Stomach (tissue), 9 donors: ENCODE measurements around the gene GET4. TPM values are rescaled to one million over a fixed set of nuclear protein-coding genes. Genes with fewer than 3 reads are reported as not detected.
A peak's percentile ranks its signal among the peaks of the same experiment; 100 is the strongest.

Experiments
- DNase-seq, 2 donors: peaks; one replicate each; pipeline versions ENCODE4 v3.0.0 to v3.0.0-alpha.2; 2013 to 2019
- H3K27ac ChIP-seq, 5 donors: fragments of 200-600 bp in 4 of 5; sonication (generic) in 4 of 5; one replicate each; pipeline ENCODE4 v1.5.1; 2013 to 2019; ENCODE audit warnings: mild to moderate bottlenecking in 1 of 5, moderate library complexity in 1 of 5
- H3K27me3 ChIP-seq, 3 donors: fragments of 200-600 bp; sonication (generic); one replicate each; pipeline ENCODE4 v1.5.1; 2017 to 2019; ENCODE audit warnings: mixed run types in 1 of 3
- H3K36me3 ChIP-seq, 4 donors: fragments of 200-600 bp; sonication (generic); 1 replicate in 3 of 4; 2 replicates in 1 of 4; pipeline ENCODE4 v1.5.1; 2016 to 2019
- H3K4me1 ChIP-seq, 4 donors: fragments of 200-600 bp; sonication (generic); one replicate each; pipeline ENCODE4 v1.5.1; 2016 to 2019
- H3K4me3 ChIP-seq, 4 donors: fragments of 200-600 bp; sonication (generic) in 3 of 4; one replicate each; pipeline ENCODE4 v1.5.1; 2016 to 2019; ENCODE audit warnings: mild to moderate bottlenecking in 1 of 4
- H3K9me3 ChIP-seq, 4 donors: fragments of 200-600 bp; sonication (generic); one replicate each; pipeline ENCODE4 v1.5.1; 2016 to 2019
- EP300 ChIP-seq: sonication (generic); formaldehyde crosslinking; IDR thresholded peaks from one replicate; pipeline ENCODE4 v1.6.1; 2017; ENCODE audit warnings: antibody characterized with exemption
- POLR2A ChIP-seq, 4 donors: fragments of 450-650 bp; IDR thresholded peaks; one replicate each; pipeline ENCODE4 v1.6.1; 2016; ENCODE audit warnings: antibody characterized with exemption in 4 of 4, control low read depth in 2 of 4, mild to moderate bottlenecking in 1 of 4, moderate library complexity in 1 of 4
- POLR2AphosphoS5 ChIP-seq, 3 donors: sonication (generic); formaldehyde crosslinking; IDR thresholded peaks; one replicate each; pipeline ENCODE4 v1.6.1; 2016; ENCODE audit warnings: antibody characterized with exemption in 3 of 3
- WGBS, 5 donors: extraction: QIAGEN DNeasy Blood & Tissue Kit in 3 of 5; methylation state at CpG; one replicate each; pipeline versions ENCODE4 v1.1.5 to v1.1.7; 2013 to 2018; 5-methylcytosine and 5-hydroxymethylcytosine counted together
- intact Hi-C: fragments of 100-400 bp; cut with DNase I; formaldehyde crosslinking; loops from one replicate; pipeline ENCODE4 v1.15.1; 2023; ENCODE audit warnings: low total_unique reads
- polyA plus RNA-seq, 3 donors: library from polyadenylated mRNA; stranded (reverse); fragments of 200-250 nt; gene quantifications; one replicate each; pipeline ENCODE4 v1.2.3, GENCODE V29; 2013
- total RNA-seq, 5 donors: library from RNA; depleted of rRNA; stranded (reverse); fragments of >200 nt; gene quantifications; one replicate each; pipeline versions ENCODE4 v1.1.0 to v1.2.3, GENCODE V29; 2014 to 2016
- TF ChIP-seq, protein P1 (sequence below), 7 experiments: fragments of 450-650 bp in 4 of 7; fragments of 200-600 bp in 3 of 7; sonication (generic) in 3 of 7; IDR thresholded peaks; one replicate each; pipeline ENCODE4 v1.5.1; 2016 to 2019; ENCODE audit warnings: antibody characterized with exemption in 7 of 7, control low read depth in 2 of 7, mild to moderate bottlenecking in 1 of 7
- donor health status: healthy with polysubstance abuse.
- donor health status: Bipolar disorder and iron deficiency.
- donor health status: healthy.

The GET4 gene
- total and polyA plus RNA-seq, 8 donors, result 22.4 to 140 (median 46.6) TPM

DNA sequence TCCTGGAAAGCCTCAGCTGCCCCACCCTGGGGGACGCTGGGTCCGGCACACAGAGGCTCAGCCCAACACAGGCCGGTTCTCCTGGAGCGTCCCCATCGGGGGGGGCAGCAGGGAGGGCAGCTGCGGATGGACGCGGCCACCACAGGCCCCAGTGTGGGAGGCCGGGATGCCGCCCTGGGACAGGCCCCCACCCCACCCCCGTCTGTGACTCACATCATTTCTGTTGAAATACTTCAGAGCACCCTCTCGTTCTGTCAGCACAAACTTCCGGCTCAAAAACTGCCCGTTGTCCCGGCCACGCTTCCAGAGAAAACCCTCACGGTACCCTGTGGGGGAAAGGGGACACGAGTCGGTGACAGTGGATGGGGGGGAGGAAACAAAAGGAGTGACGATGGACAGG is 28.5 kb downstream of the GET4 start:
- 64 to 72% (median 67%) methylated on average over 16 to 20 of the region's 20 CpGs for WGBS, 5 donors
- Histone ChIP-seq H3K9me3 (no peaks in the 10 kb centered on the region), H3K4me3 (no peak overlapping the region), H3K27ac (peak overlapping the region in 1 of 5 donors; percentile 17), H3K36me3 (peaks cover 0 to 29% (median 17%) of the 10 kb centered on the region in 4 donors), H3K4me1 (peaks cover 12 to 36% (median 22%) of the 10 kb centered on the region in 4 donors), H3K27me3 (no peaks in the 10 kb centered on the region)
- no peak for DNase-seq
- intact Hi-C loops, result no loop called here
- TF ChIP-seq POLR2A (IDR thresholded peaks at IDR 0.05) (no peak), EP300 (no peak), POLR2AphosphoS5 (IDR thresholded peaks at IDR 0.05) (no peak)
- TF ChIP-seq, protein P1, sequence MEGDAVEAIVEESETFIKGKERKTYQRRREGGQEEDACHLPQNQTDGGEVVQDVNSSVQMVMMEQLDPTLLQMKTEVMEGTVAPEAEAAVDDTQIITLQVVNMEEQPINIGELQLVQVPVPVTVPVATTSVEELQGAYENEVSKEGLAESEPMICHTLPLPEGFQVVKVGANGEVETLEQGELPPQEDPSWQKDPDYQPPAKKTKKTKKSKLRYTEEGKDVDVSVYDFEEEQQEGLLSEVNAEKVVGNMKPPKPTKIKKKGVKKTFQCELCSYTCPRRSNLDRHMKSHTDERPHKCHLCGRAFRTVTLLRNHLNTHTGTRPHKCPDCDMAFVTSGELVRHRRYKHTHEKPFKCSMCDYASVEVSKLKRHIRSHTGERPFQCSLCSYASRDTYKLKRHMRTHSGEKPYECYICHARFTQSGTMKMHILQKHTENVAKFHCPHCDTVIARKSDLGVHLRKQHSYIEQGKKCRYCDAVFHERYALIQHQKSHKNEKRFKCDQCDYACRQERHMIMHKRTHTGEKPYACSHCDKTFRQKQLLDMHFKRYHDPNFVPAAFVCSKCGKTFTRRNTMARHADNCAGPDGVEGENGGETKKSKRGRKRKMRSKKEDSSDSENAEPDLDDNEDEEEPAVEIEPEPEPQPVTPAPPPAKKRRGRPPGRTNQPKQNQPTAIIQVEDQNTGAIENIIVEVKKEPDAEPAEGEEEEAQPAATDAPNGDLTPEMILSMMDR (IDR thresholded peaks at IDR 0.05), result no peak

DNA sequence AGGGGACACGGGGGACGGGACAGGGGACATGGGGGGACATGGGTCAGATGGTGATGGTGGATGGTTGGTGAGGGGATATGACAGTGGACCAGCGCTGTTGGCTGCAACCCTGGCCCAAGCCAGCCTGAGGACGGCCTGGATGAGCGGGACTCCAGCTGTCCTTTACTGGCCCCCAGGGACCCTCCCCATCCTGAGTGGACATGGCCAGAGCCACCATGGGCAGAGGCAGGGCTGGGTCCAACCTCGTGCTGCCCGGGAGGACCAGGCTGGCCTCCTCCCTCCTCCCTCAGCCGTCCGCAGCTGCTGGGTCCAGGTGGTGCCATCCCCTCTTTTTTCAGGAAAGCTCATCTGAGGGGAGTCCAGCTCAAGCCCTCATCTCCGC is 30.4 kb downstream of the GET4 start:
- intact Hi-C loops, result no loop called here

DNA sequence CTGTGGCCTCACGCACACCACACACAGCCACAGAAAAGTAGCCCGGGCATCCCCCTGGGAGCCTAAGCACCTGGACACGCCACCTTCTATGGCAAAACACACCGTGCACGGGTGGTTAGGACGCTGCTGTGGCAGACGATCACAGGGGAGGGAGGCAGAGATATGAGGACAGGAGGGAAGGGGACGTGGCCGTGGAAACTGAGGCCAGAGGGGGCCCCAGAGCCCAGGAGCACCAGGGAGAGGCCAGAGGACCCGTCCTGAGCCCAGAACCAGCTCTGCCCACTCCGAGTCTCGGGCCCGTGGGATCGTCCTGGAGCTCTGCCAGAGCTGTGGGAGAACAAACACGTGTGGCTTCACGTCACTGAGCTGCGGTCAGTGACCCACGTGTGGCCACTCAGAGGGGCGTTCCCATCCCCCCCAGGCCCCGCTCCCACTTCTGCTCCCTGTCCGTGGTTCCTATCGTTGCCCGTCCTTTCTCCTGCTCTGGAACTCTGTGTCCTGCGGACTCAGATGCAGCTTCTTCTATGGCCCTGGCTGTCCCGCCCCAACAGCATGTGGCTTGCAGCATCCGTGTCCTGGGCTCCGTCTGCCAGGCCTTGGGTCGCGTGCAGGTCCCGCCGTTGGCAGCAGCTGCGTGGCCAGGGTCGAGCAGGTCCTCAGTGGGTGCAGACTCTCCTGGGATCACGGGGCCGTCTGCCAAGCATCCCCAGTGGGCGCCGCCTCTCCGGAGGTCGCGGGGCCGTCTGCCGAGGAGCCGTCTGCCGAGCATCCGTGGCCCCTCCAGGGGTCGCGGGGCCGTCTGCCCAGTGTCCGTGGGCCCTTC is 31.0 kb downstream of the GET4 start:
- TF ChIP-seq EP300 (no peak), POLR2A (IDR thresholded peaks at IDR 0.05) (no peak)
- Histone ChIP-seq H3K27ac (no peak overlapping the region), H3K4me3 (no peak overlapping the region), H3K36me3 (peaks cover 0 to 28% (median 13%) of the 10 kb centered on the region in 4 donors), H3K27me3 (no peaks in the 10 kb centered on the region), H3K9me3 (no peaks in the 10 kb centered on the region), H3K4me1 (peaks cover 5 to 36% (median 9%) of the 10 kb centered on the region in 4 donors)
- intact Hi-C loops, result no loop called here
- WGBS, 5 donors, result 74 to 84% (median 79%) methylated on average over 24 to 49 of the region's 49 CpGs
- no peak for DNase-seq

More for the DNA sequence above, 30.4 kb downstream of the GET4 start:
- Histone ChIP-seq H3K27ac (no peak overlapping the region), H3K36me3 (peaks cover 0 to 28% (median 13%) of the 10 kb centered on the region in 4 donors), H3K27me3 (no peaks in the 10 kb centered on the region), H3K4me1 (peaks cover 5 to 39% (median 11%) of the 10 kb centered on the region in 4 donors), H3K4me3 (no peak overlapping the region), H3K9me3 (no peaks in the 10 kb centered on the region)
- no peak for DNase-seq
- 69 to 89% (median 74%) methylated on average over 3 to 10 of the region's 10 CpGs for WGBS, 5 donors
- TF ChIP-seq EP300 (no peak), POLR2A (IDR thresholded peaks at IDR 0.05) (no peak), POLR2AphosphoS5 (IDR thresholded peaks at IDR 0.05) (no peak)
- TF ChIP-seq, protein P1 (IDR thresholded peaks at IDR 0.05), result no peak

DNA sequence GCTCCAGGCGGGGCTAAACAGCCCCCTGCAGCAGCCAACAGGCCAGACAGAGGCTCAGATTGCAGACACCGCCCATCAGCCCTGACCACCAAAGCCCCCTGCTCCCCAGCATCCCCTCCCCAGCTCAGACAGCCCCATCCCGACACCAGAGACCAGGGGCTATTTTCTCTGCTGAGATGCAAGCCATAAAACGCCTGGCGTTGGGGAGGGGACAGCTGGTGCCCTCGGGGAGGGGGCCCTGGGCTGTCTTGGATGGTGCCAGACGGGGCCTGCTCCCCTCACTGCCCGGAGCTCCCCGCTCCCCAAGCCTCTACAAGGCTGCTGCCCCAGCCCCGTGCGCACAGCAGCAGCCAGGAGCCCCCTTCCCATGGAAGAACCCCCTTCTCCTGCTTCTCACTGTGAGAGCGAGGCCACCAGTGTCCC is 31.8 kb downstream of the GET4 start:
- Histone ChIP-seq H3K27ac (peak overlapping the region in 2 of 5 donors; percentile 20 to 77), H3K27me3 (no peaks in the 10 kb centered on the region), H3K4me3 (peak overlapping the region in 1 of 4 donors; percentile 43), H3K4me1 (peaks cover 5 to 36% (median 9%) of the 10 kb centered on the region in 4 donors), H3K36me3 (peaks cover 0 to 28% (median 11%) of the 10 kb centered on the region in 4 donors), H3K9me3 (no peaks in the 10 kb centered on the region)
- WGBS, 5 donors, result 82 to 94% (median 90%) methylated on average over 2 to 12 of the region's 12 CpGs
- no peak for DNase-seq
- intact Hi-C loops, result no loop called here
- no peak for TF ChIP-seq POLR2AphosphoS5 (IDR thresholded peaks at IDR 0.05)
- TF ChIP-seq, protein P1 (IDR thresholded peaks at IDR 0.05), result no peak
- TF ChIP-seq EP300, result no peak
- no peak for TF ChIP-seq POLR2A (IDR thresholded peaks at IDR 0.05)
